DND-41 (cell line): Measurements from ENCODE around the gene NTSR2.

Experiments used
- ATAC-seq: fragments of 200-7000 bp; cut with Tn5 transposase; 3 replicates; pipeline ENCODE4 v1.9.1; 2021; ENCODE audit warnings: low read depth; ENCODE audit not compliant: insufficient read depth
- DNase-seq: peaks from one replicate; pipeline ENCODE4 v3.0.0-alpha.2; 2020
- H2AFZ ChIP-seq: 2 replicates; pipeline ENCODE4 v1.6.0; 2012; ENCODE audit warnings: low read depth, low read length
- H3K27ac ChIP-seq: 2 replicates; pipeline ENCODE4 v1.5.1; 2012; ENCODE audit warnings: low read length, inconsistent platforms
- H3K27me3 ChIP-seq: fragments of 200-600 bp; sonication (generic); 2 replicates; pipeline ENCODE4 v1.6.0; 2012; ENCODE audit warnings: low read length, mild to moderate bottlenecking, inconsistent platforms; ENCODE audit not compliant: insufficient read depth, poor library complexity
- H3K36me3 ChIP-seq: 2 replicates; pipeline ENCODE4 v1.5.1; 2012; ENCODE audit warnings: low read length, inconsistent platforms; ENCODE audit not compliant: insufficient read depth
- H3K4me1 ChIP-seq: 2 replicates; pipeline ENCODE4 v1.5.1; 2012; ENCODE audit warnings: mild to moderate bottlenecking, low read length; ENCODE audit not compliant: insufficient read depth
- H3K4me2 ChIP-seq: 2 replicates; pipeline ENCODE4 v1.6.0; 2012; ENCODE audit warnings: mild to moderate bottlenecking, moderate library complexity, low read length, inconsistent platforms; ENCODE audit not compliant: insufficient read depth
- H3K4me3 ChIP-seq, 2 experiments: fragments of 200-600 bp in 1 of 2; shearing (Covaris generic) in 1 of 2; 2 replicates each; pipeline ENCODE4 v1.5.1; 2012 to 2016; ENCODE audit warnings: inconsistent platforms in 2 of 2, low read length in 2 of 2, mild to moderate bottlenecking in 2 of 2, low read depth in 1 of 2, moderate library complexity in 1 of 2
- H3K79me2 ChIP-seq: 2 replicates; pipeline ENCODE4 v1.6.0; 2012; ENCODE audit warnings: low read length, inconsistent platforms; ENCODE audit not compliant: insufficient read depth
- H3K9ac ChIP-seq: 2 replicates; pipeline ENCODE4 v1.6.0; 2012; ENCODE audit warnings: low read depth, mild to moderate bottlenecking, inconsistent platforms, low read length, moderate library complexity
- H3K9me3 ChIP-seq: 2 replicates; pipeline ENCODE4 v1.5.1; 2012; ENCODE audit warnings: low read length, moderate library complexity, mild to moderate bottlenecking, inconsistent platforms; ENCODE audit not compliant: insufficient read depth, severe bottlenecking
- H4K20me1 ChIP-seq: 2 replicates; pipeline ENCODE4 v1.6.0; 2012; ENCODE audit warnings: low read length; ENCODE audit not compliant: insufficient read depth
- EZH2 ChIP-seq: IDR thresholded peaks from 3 replicates; pipeline ENCODE4 v1.6.1; 2012; ENCODE audit warnings: borderline replicate concordance, low read depth, mild to moderate bottlenecking, moderate library complexity, low read length, inconsistent platforms; ENCODE audit not compliant: severe bottlenecking
- TF ChIP-seq, protein P1 (sequence below): IDR thresholded peaks from 2 replicates; pipeline ENCODE4 v1.5.1; 2012; ENCODE audit warnings: borderline replicate concordance, low read length, moderate library complexity, mild to moderate bottlenecking; ENCODE audit not compliant: poor library complexity, severe bottlenecking; ENCODE audit errors: extremely low read depth

Gene NTSR2

DNA sequence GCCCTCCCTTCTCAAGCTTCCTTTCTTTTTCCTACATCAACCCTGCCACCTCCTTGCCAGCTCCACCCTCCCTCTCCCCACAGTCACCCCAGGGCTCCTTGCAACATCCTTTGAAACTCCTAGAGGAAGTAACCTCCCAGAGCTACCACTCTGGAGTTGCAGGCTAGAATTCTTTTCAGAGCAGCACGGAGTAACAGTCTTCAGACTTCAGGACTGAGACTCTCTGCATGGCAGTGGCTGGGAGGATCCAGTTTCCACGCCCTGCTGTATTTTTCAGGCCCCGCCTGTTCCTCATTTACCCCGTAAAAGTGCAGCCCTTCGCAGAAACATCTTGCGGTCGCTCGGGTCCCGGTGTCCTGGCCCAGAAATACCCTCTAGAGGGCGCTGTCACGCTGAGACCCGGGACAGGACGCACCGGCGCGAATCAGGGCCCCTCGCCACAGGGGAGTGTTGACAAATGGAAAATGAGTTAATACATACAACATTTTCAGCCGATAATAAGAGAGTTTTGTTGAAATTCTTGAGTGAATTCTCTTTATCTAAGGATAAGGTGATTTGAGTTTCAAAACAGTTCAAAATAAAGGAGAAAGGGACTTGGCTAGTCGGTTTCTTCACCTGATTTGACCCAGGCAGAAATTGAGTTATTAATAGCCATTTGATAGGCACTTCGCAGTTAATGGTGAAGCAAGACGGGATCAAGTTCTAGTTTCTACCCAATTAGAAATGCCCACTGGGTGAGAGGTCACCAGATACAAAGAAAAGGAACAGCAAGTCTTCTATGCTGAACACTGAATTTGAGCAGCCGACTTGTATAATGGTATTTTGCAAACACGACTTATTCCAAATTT is 18.5 kb upstream of the NTSR2 start:
- peak overlapping the region; percentile 75 for H2AFZ ChIP-seq
- no peaks in the 10 kb centered on the region for H3K79me2 ChIP-seq
- peaks cover 18% of the 10 kb centered on the region for H3K4me1 ChIP-seq
- peak overlapping the region; percentile 66 for H3K4me2 ChIP-seq
- ATAC-seq, result peak; percentile 95
- TF ChIP-seq EZH2, result no peak
- TF ChIP-seq, protein P1, sequence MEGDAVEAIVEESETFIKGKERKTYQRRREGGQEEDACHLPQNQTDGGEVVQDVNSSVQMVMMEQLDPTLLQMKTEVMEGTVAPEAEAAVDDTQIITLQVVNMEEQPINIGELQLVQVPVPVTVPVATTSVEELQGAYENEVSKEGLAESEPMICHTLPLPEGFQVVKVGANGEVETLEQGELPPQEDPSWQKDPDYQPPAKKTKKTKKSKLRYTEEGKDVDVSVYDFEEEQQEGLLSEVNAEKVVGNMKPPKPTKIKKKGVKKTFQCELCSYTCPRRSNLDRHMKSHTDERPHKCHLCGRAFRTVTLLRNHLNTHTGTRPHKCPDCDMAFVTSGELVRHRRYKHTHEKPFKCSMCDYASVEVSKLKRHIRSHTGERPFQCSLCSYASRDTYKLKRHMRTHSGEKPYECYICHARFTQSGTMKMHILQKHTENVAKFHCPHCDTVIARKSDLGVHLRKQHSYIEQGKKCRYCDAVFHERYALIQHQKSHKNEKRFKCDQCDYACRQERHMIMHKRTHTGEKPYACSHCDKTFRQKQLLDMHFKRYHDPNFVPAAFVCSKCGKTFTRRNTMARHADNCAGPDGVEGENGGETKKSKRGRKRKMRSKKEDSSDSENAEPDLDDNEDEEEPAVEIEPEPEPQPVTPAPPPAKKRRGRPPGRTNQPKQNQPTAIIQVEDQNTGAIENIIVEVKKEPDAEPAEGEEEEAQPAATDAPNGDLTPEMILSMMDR, result peak; percentile 89
- no peaks in the 10 kb centered on the region for H3K27me3 ChIP-seq
- no peaks in the 10 kb centered on the region for H4K20me1 ChIP-seq
- H3K9ac ChIP-seq, result peak overlapping the region; percentile 23
- H3K27ac ChIP-seq, result no peak overlapping the region
- no peaks in the 10 kb centered on the region for H3K36me3 ChIP-seq
- no peaks in the 10 kb centered on the region for H3K9me3 ChIP-seq
- peak; percentile 92 for DNase-seq
- peak overlapping the region in 1 of 2 experiments; percentile 45; a peak in 2 of 4 replicates for H3K4me3 ChIP-seq

DNA sequence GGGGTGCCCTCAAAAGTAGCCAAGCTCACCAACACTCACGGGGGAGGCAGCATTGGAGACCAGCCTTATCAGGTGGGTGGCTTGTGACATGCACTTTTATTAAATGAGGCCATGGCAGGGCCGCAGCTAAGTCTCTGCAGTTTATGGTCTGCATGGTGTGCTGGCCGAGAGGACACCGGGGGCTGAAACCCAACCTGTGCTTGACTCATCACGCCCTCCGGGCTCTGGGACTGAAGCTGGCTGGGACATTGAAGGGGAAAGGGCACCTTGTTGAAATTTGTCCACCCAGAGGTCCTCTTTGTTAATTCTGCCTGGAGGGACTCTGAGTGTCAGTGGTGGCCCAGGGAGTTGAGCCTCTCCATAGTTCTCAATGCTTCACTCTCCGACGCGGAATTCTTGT is 17.7 kb upstream of the NTSR2 start:
- H3K27ac ChIP-seq, result no peak overlapping the region
- TF ChIP-seq, protein P1, result no peak
- no peak for TF ChIP-seq EZH2

DNA sequence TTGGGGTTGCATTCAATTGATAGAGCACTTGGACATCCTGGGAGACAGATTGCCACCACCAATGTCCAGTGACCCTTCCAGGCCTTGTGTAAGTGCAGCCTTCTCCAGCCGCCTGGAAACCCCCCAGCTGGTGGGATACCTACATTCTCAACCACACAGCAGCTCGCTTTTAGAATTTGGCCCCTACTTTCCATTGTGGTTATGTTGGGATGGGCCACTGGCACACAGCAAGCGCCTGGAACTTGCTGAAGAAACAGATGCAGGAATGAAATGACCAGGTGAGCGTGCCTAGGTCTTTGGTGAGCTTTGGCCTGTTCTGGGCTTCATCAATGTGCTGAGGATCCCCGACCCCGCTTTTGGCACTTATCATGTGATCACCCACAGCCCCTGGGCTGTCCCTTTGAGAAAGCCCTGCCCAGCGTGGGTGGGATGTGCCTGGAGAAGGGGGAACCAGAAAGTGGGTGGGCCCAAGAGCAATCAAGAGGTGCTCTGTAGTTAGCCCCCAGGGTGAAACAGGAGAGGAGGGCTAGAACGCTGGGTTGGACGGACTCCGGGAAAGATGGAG is 16.0 kb upstream of the NTSR2 start:
- Histone ChIP-seq H3K4me3 (no peak overlapping the region), H3K4me1 (peaks cover 18% of the 10 kb centered on the region), H3K27me3 (no peaks in the 10 kb centered on the region), H2AFZ (no peak overlapping the region), H3K9me3 (no peaks in the 10 kb centered on the region), H3K9ac (no peak overlapping the region), H3K27ac (no peak overlapping the region), H4K20me1 (no peaks in the 10 kb centered on the region), H3K79me2 (no peaks in the 10 kb centered on the region), H3K36me3 (no peaks in the 10 kb centered on the region), H3K4me2 (no peak overlapping the region)
- TF ChIP-seq, protein P1, result no peak
- no peak for TF ChIP-seq EZH2
- DNase-seq (no peak), ATAC-seq (no peak)

More for the DNA sequence above, 17.7 kb upstream of the NTSR2 start:
- Histone ChIP-seq H3K36me3 (no peaks in the 10 kb centered on the region), H3K4me1 (peaks cover 14% of the 10 kb centered on the region), H4K20me1 (no peaks in the 10 kb centered on the region), H3K9ac (peak overlapping the region; percentile 23; the same call in 1 of the 2 replicates), H3K4me2 (peak overlapping the region; percentile 66; the same call in 1 of the 2 replicates), H2AFZ (0 out of 2 replicates have a peak overlapping the region, but pooled peaks have one; percentile 75), H3K4me3 (no peak overlapping the region), H3K79me2 (no peaks in the 10 kb centered on the region), H3K9me3 (no peaks in the 10 kb centered on the region), H3K27me3 (no peaks in the 10 kb centered on the region)
- ATAC-seq (no peak), DNase-seq (no peak)
